ENCODE data around the gene MEN1.

DNA sequence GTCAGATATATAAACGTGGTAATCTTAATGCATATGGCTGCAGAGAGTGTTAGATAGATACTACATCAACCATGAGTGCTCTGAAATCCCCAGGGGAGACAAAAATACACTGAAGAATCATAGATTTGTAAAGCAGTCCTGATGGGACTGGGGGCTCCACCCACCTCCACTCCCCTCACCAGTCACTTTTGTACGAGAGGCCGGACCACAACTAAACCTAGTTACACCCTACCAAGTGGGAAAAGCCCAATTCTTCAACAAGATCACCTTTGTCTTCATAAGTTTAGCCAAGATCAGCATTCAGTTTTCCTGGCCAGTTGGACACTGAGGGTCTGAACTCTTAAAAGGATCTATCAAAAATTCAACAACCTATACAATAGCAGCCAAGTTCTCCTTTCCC lies 33.5 kb downstream of the MEN1 start:
- TF ChIP-seq, protein P1, sequence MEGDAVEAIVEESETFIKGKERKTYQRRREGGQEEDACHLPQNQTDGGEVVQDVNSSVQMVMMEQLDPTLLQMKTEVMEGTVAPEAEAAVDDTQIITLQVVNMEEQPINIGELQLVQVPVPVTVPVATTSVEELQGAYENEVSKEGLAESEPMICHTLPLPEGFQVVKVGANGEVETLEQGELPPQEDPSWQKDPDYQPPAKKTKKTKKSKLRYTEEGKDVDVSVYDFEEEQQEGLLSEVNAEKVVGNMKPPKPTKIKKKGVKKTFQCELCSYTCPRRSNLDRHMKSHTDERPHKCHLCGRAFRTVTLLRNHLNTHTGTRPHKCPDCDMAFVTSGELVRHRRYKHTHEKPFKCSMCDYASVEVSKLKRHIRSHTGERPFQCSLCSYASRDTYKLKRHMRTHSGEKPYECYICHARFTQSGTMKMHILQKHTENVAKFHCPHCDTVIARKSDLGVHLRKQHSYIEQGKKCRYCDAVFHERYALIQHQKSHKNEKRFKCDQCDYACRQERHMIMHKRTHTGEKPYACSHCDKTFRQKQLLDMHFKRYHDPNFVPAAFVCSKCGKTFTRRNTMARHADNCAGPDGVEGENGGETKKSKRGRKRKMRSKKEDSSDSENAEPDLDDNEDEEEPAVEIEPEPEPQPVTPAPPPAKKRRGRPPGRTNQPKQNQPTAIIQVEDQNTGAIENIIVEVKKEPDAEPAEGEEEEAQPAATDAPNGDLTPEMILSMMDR (IDR thresholded peaks at IDR 0.05) = no peak
- no peak for TF ChIP-seq POLR2A (IDR thresholded peaks at IDR 0.05)
